A549 (cell line): ENCODE data around the gene TSPEAR.

ENCODE experiments used
- BHLHE40 ChIP-seq: IDR thresholded peaks from 2 replicates; pipeline ENCODE4 v1.6.1; 2012; ENCODE audit warnings: low read depth, low read length, inconsistent platforms
- CHD4 ChIP-seq: fragments of 200-600 bp; sonication (generic); IDR thresholded peaks from 2 replicates; pipeline ENCODE4 v1.6.1; 2016; ENCODE audit warnings: antibody characterized with exemption, mild to moderate bottlenecking, borderline replicate concordance
- CTCF ChIP-seq: fragments of >200 bp; sonication (Bioruptor Twin); formaldehyde crosslinking; IDR thresholded peaks from 3 replicates; pipeline ENCODE4 v1.5.1; 2016
- HDAC2 ChIP-seq: fragments of 200-600 bp; sonication (generic); IDR thresholded peaks from 2 replicates; pipeline ENCODE4 v1.6.1; 2016
- JUN ChIP-seq, 2 experiments: fragments of >200 bp; sonication (Bioruptor Twin); formaldehyde crosslinking; IDR thresholded peaks; 2 replicates in 1 of 2; 3 replicates in 1 of 2; pipeline ENCODE4 v1.6.1; 2016 to 2017
- JUNB ChIP-seq: fragments of >200 bp; sonication (Bioruptor Twin); formaldehyde crosslinking; IDR thresholded peaks from 2 replicates; pipeline ENCODE4 v1.6.1; 2016
- KDM5A ChIP-seq: fragments of 200-600 bp; sonication (generic); IDR thresholded peaks from 2 replicates; pipeline ENCODE4 v1.6.1; 2016; ENCODE audit warnings: antibody characterized with exemption, mild to moderate bottlenecking
- MAZ ChIP-seq: fragments of 150-350 bp; IDR thresholded peaks from 2 replicates; pipeline ENCODE4 v1.6.1; 2014; ENCODE audit warnings: antibody characterized with exemption, low read depth, low read length, borderline replicate concordance
- POLR2A ChIP-seq: IDR thresholded peaks from 2 replicates; pipeline ENCODE4 v1.6.1; 2012; ENCODE audit warnings: mild to moderate bottlenecking, low read length
- RAD21 ChIP-seq, 2 experiments: fragments of >200 bp in 1 of 2; sonication (Bioruptor Twin) in 1 of 2; formaldehyde crosslinking in 1 of 2; IDR thresholded peaks in 1 of 2; conservative IDR thresholded peaks in 1 of 2; 2 replicates in 1 of 2; 3 replicates in 1 of 2; pipeline ENCODE4 v1.6.1; 2012 to 2018; ENCODE audit warnings: inconsistent platforms in 1 of 2
- RARB ChIP-seq: fragments of 250-450 bp; sonication (Bioruptor Pico); IDR thresholded peaks from 2 replicates; pipeline ENCODE4 v1.8.0; 2021; ENCODE audit warnings: mild to moderate bottlenecking, moderate library complexity
- SMC3 ChIP-seq: fragments of >200 bp; sonication (Bioruptor Twin); formaldehyde crosslinking; IDR thresholded peaks from 3 replicates; pipeline ENCODE4 v1.6.1; 2018; ENCODE audit warnings: inconsistent platforms

GRCh38 chr21:44539046-44539445 lies 172.3 kb downstream of the TSPEAR start:
- TF ChIP-seq HDAC2 (no peak), RAD21 (conservative IDR thresholded peaks at IDR 0.05 in 1 of 2, IDR thresholded peaks at IDR 0.05 in 1 of 2) (no peak), CTCF (no peak), KDM5A (no peak), CHD4 (no peak), SMC3 (no peak), BHLHE40 (no peak), JUNB (no peak), JUN (IDR thresholded peaks at IDR 0.05) (no peak), POLR2A (no peak), RARB (no peak), MAZ (no peak)
